Measurements from ENCODE around the gene DCLRE1B.

GRCh38 chr1:113868387-113869083, 36.6 kb upstream of the DCLRE1B start:
- TF ChIP-seq POLR2A (IDR thresholded peaks at IDR 0.05) (no peak), CTCF (IDR thresholded peaks at IDR 0.05) (no peak), EP300 (IDR thresholded peaks at IDR 0.05) (no peak)

Data from tibial nerve (tissue), 4 donors.